Liver (tissue), 9 donors: ENCODE measurements around the gene ARAP3. TPM values are rescaled to one million over a fixed set of nuclear protein-coding genes. Genes with fewer than 3 reads are reported as not detected.

Experiments used
- DNase-seq: peaks from one replicate; pipeline ENCODE4 v3.0.0-alpha.2; 2017; ENCODE audit warnings: low spot score
- H3K27ac ChIP-seq, 2 donors: one replicate each; pipeline ENCODE4 v1.7.0; 2013; ENCODE audit warnings: inconsistent platforms in 2 of 2, low read length in 2 of 2, control low read depth in 1 of 2, low read depth in 1 of 2, mild to moderate bottlenecking in 1 of 2
- H3K27me3 ChIP-seq, 4 donors: one replicate each; pipeline versions ENCODE4 v1.6.1 to v1.7.0; 2013; ENCODE audit warnings: low read length in 3 of 4, inconsistent platforms in 1 of 4, mild to moderate bottlenecking in 1 of 4, moderate library complexity in 1 of 4; ENCODE audit not compliant: control insufficient read depth in 4 of 4, insufficient read depth in 4 of 4
- H3K36me3 ChIP-seq, 4 donors: one replicate each; pipeline versions ENCODE4 v1.6.1 to v1.7.0; 2013; ENCODE audit warnings: low read length in 3 of 4, mild to moderate bottlenecking in 3 of 4, low read depth in 1 of 4, moderate library complexity in 1 of 4; ENCODE audit not compliant: control insufficient read depth in 4 of 4, insufficient read depth in 3 of 4
- H3K4me1 ChIP-seq, 4 donors: one replicate each; pipeline versions ENCODE4 v1.6.1 to v1.7.0; 2013; ENCODE audit warnings: low read length in 3 of 4, mild to moderate bottlenecking in 3 of 4, moderate library complexity in 1 of 4; ENCODE audit not compliant: control insufficient read depth in 4 of 4, insufficient read depth in 4 of 4
- H3K4me3 ChIP-seq, 3 donors: one replicate each; pipeline versions ENCODE4 v1.6.1 to v1.7.0; 2013; ENCODE audit warnings: low read length in 3 of 3, control low read depth in 1 of 3, low read depth in 1 of 3, mild to moderate bottlenecking in 1 of 3
- H3K9ac ChIP-seq, 2 donors: one replicate each; pipeline ENCODE4 v1.7.0; 2013; ENCODE audit warnings: low read length in 2 of 2, mild to moderate bottlenecking in 2 of 2, moderate library complexity in 2 of 2, control low read depth in 1 of 2, low read depth in 1 of 2
- H3K9me3 ChIP-seq, 4 donors: one replicate each; pipeline versions ENCODE4 v1.6.1 to v1.7.0; 2013; ENCODE audit warnings: low read length in 3 of 4; ENCODE audit not compliant: control insufficient read depth in 4 of 4
- ATF3 ChIP-seq: IDR thresholded peaks from 2 replicates; pipeline ENCODE4 v1.6.1; 2016; ENCODE audit warnings: antibody characterized with exemption
- EGR1 ChIP-seq, 2 donors: IDR thresholded peaks; 2 replicates each; pipeline ENCODE4 v1.6.1; 2016 to 2018; ENCODE audit warnings: antibody characterized with exemption in 2 of 2, low read depth in 2 of 2
- FOXA1 ChIP-seq: IDR thresholded peaks from 2 replicates; pipeline ENCODE4 v1.6.1; 2016; ENCODE audit warnings: antibody characterized with exemption
- GABPA ChIP-seq, 2 donors: IDR thresholded peaks in 1 of 2; conservative IDR thresholded peaks in 1 of 2; 2 replicates each; pipeline ENCODE4 v1.6.1; 2016; ENCODE audit warnings: antibody characterized with exemption in 2 of 2, mild to moderate bottlenecking in 1 of 2, moderate library complexity in 1 of 2
- HNF4A ChIP-seq, 2 donors: conservative IDR thresholded peaks; 2 replicates each; pipeline ENCODE4 v1.6.1; 2016; ENCODE audit warnings: antibody characterized with exemption in 2 of 2, mild to moderate bottlenecking in 2 of 2
- HNF4G ChIP-seq: IDR thresholded peaks from 2 replicates; pipeline ENCODE4 v1.6.1; 2016; ENCODE audit warnings: antibody characterized with exemption
- JUND ChIP-seq, 2 donors: IDR thresholded peaks; 2 replicates each; pipeline ENCODE4 v1.6.1; 2016; ENCODE audit warnings: antibody characterized with exemption in 2 of 2
- NR2F2 ChIP-seq: IDR thresholded peaks from 2 replicates; pipeline ENCODE4 v1.6.1; 2016; ENCODE audit warnings: antibody characterized with exemption
- RAD21 ChIP-seq, 2 donors: IDR thresholded peaks; 2 replicates each; pipeline ENCODE4 v1.6.1; 2016; ENCODE audit warnings: antibody characterized with exemption in 2 of 2, mild to moderate bottlenecking in 2 of 2
- SP1 ChIP-seq: IDR thresholded peaks from 2 replicates; pipeline ENCODE4 v1.6.1; 2018; ENCODE audit warnings: antibody characterized with exemption, mild to moderate bottlenecking
- TAF1 ChIP-seq: conservative IDR thresholded peaks from 2 replicates; pipeline ENCODE4 v1.6.1; 2016; ENCODE audit warnings: antibody characterized with exemption, mild to moderate bottlenecking
- YY1 ChIP-seq: IDR thresholded peaks from 2 replicates; pipeline ENCODE4 v1.6.1; 2016; ENCODE audit warnings: antibody characterized with exemption, mild to moderate bottlenecking
- ZBTB33 ChIP-seq: IDR thresholded peaks from 2 replicates; pipeline ENCODE4 v1.6.1; 2016; ENCODE audit warnings: antibody characterized with exemption
- WGBS: extraction: QIAGEN DNeasy Blood & Tissue Kit; methylation state at CpG from one replicate; pipeline ENCODE4 v1.1.7; 2013; 5-methylcytosine and 5-hydroxymethylcytosine counted together
- polyA plus RNA-seq, 2 donors: library from polyadenylated mRNA; stranded (reverse) in 1 of 2; unstranded in 1 of 2; fragments of 200-250 nt in 1 of 2; fragments of >200 nt in 1 of 2; fragmentation: Nextera tagmentation in 1 of 2; extraction: Ambion mirVana in 1 of 2; gene quantifications; one replicate each; pipeline versions ENCODE4 v1.2.1 to v1.2.3, GENCODE V29; 2013 to 2015
- total RNA-seq, 2 donors: library from RNA; depleted of rRNA; stranded (reverse); fragments of >200 nt; gene quantifications; one replicate each; pipeline ENCODE4 v1.2.3, GENCODE V29; 2014
- TF ChIP-seq, protein P1 (sequence below): fragments of 150-350 bp; IDR thresholded peaks from 2 replicates; pipeline ENCODE4 v1.5.1; 2017; ENCODE audit warnings: improper control_type of control experiment, low read depth, low read length; ENCODE audit not compliant: missing input control
- TF ChIP-seq, protein P2 (sequence below): IDR thresholded peaks from 2 replicates; pipeline ENCODE4 v1.6.1; 2016; ENCODE audit warnings: antibody characterized with exemption, mild to moderate bottlenecking
- donor health status: healthy.
- donor health status: healthy.
- donor health status: healthy.
- donor health status: healthy.
- donor health status: healthy.

Gene ARAP3
- total and polyA plus RNA-seq, 4 donors: 1.6 to 4.7 (median 2.1) TPM

DNA sequence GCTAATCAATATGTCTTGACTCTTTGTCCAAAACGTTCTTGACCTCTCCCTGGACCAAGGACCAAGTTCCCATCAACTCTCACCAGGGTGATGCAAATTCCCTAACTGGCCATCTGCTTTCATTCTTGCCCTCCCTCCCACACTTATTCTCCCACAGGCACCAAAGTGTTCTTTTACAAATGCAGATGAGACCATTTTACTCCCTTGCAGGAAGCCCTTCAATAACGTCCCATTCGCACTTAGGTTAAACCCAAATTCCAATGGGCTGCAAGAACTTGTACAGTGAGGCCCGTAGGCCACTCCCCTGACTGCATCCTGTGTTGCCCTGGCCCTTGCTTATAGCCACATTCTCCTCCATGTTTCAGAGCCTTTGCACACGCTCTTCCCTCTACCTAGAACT is 7.3 kb downstream of the ARAP3 start:
- Histone ChIP-seq H3K9ac (no peak overlapping the region), H3K4me3 (no peak overlapping the region), H3K27me3 (no peaks in the 10 kb centered on the region), H3K36me3 (no peaks in the 10 kb centered on the region), H3K4me1 (no peaks in the 10 kb centered on the region), H3K27ac (no peak overlapping the region), H3K9me3 (no peaks in the 10 kb centered on the region)
- DNase-seq: no peak
- WGBS: 78% methylated on average over 5 of the region's 5 CpGs
- TF ChIP-seq HNF4A (conservative IDR thresholded peaks at IDR 0.05) (no peak), ZBTB33 (no peak), JUND (IDR thresholded peaks at IDR 0.05) (no peak), GABPA (IDR thresholded peaks at IDR 0.05 in 1 of 2, conservative IDR thresholded peaks at IDR 0.05 in 1 of 2) (no peak), FOXA1 (no peak), EGR1 (IDR thresholded peaks at IDR 0.05; ENCODE audit: low read depth in 2 of 2) (no peak), ATF3 (no peak), RAD21 (IDR thresholded peaks at IDR 0.05) (no peak), YY1 (no peak), TAF1 (no peak), NR2F2 (no peak), HNF4G (no peak), SP1 (no peak)
- TF ChIP-seq, protein P1, sequence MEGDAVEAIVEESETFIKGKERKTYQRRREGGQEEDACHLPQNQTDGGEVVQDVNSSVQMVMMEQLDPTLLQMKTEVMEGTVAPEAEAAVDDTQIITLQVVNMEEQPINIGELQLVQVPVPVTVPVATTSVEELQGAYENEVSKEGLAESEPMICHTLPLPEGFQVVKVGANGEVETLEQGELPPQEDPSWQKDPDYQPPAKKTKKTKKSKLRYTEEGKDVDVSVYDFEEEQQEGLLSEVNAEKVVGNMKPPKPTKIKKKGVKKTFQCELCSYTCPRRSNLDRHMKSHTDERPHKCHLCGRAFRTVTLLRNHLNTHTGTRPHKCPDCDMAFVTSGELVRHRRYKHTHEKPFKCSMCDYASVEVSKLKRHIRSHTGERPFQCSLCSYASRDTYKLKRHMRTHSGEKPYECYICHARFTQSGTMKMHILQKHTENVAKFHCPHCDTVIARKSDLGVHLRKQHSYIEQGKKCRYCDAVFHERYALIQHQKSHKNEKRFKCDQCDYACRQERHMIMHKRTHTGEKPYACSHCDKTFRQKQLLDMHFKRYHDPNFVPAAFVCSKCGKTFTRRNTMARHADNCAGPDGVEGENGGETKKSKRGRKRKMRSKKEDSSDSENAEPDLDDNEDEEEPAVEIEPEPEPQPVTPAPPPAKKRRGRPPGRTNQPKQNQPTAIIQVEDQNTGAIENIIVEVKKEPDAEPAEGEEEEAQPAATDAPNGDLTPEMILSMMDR: no peak
- TF ChIP-seq, protein P2, sequence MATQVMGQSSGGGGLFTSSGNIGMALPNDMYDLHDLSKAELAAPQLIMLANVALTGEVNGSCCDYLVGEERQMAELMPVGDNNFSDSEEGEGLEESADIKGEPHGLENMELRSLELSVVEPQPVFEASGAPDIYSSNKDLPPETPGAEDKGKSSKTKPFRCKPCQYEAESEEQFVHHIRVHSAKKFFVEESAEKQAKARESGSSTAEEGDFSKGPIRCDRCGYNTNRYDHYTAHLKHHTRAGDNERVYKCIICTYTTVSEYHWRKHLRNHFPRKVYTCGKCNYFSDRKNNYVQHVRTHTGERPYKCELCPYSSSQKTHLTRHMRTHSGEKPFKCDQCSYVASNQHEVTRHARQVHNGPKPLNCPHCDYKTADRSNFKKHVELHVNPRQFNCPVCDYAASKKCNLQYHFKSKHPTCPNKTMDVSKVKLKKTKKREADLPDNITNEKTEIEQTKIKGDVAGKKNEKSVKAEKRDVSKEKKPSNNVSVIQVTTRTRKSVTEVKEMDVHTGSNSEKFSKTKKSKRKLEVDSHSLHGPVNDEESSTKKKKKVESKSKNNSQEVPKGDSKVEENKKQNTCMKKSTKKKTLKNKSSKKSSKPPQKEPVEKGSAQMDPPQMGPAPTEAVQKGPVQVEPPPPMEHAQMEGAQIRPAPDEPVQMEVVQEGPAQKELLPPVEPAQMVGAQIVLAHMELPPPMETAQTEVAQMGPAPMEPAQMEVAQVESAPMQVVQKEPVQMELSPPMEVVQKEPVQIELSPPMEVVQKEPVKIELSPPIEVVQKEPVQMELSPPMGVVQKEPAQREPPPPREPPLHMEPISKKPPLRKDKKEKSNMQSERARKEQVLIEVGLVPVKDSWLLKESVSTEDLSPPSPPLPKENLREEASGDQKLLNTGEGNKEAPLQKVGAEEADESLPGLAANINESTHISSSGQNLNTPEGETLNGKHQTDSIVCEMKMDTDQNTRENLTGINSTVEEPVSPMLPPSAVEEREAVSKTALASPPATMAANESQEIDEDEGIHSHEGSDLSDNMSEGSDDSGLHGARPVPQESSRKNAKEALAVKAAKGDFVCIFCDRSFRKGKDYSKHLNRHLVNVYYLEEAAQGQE: no peak
